Kidney (tissue), 14 donors: ENCODE results near the gene BCAR1. TPM values are rescaled to one million over a fixed set of nuclear protein-coding genes. Genes with fewer than 3 reads are reported as not detected.

Experiments used
- DNase-seq, 5 donors: peaks; one replicate each; pipeline ENCODE4 v3.0.0-alpha.2; 2013 to 2020
- FAIRE-seq: peaks from 2 replicates; lab custom pipeline; 2012; peaks lifted over from hg19 to GRCh38; lab: Jason Lieb, UNC
- H3K27ac ChIP-seq, 2 donors: one replicate each; pipeline ENCODE4 v1.7.0; 2013; ENCODE audit warnings: low read depth in 2 of 2, low read length in 2 of 2, inconsistent platforms in 1 of 2
- H3K27me3 ChIP-seq: one replicate; pipeline ENCODE4 v1.7.1; 2013; ENCODE audit warnings: low read length, inconsistent platforms; ENCODE audit not compliant: control insufficient read depth, insufficient read depth
- H3K36me3 ChIP-seq, 3 donors: one replicate each; pipeline versions ENCODE4 v1.7.0 to v1.7.1; 2013; ENCODE audit warnings: low read length in 3 of 3, control low read depth in 1 of 3, inconsistent platforms in 1 of 3; ENCODE audit not compliant: insufficient read depth in 3 of 3, control insufficient read depth in 2 of 3
- H3K4me1 ChIP-seq, 3 donors: one replicate each; pipeline versions ENCODE4 v1.7.0 to v1.7.1; 2013; ENCODE audit warnings: low read length in 3 of 3, inconsistent platforms in 1 of 3, low read depth in 1 of 3; ENCODE audit not compliant: control insufficient read depth in 2 of 3, insufficient read depth in 2 of 3
- H3K4me3 ChIP-seq, 3 donors: one replicate each; pipeline versions ENCODE4 v1.7.0 to v1.8.1; 2013; ENCODE audit warnings: low read length in 3 of 3, control low read depth in 1 of 3, inconsistent platforms in 1 of 3
- H3K9ac ChIP-seq, 3 donors: one replicate each; pipeline versions ENCODE4 v1.7.0 to v1.7.1; 2013; ENCODE audit warnings: low read length in 3 of 3, control low read depth in 1 of 3, inconsistent platforms in 1 of 3
- H3K9me3 ChIP-seq, 3 donors: one replicate each; pipeline versions ENCODE4 v1.7.0 to v1.7.1; 2013; ENCODE audit warnings: low read length in 3 of 3, control low read depth in 1 of 3, inconsistent platforms in 1 of 3; ENCODE audit not compliant: control insufficient read depth in 2 of 3, insufficient read depth in 1 of 3
- intact Hi-C: fragments of 100-400 bp; cut with DNase I; formaldehyde crosslinking; loops from one replicate; pipeline ENCODE4 v1.11.1; 2022
- polyA plus RNA-seq: library from polyadenylated mRNA; stranded (reverse); fragments of 350-450 nt; fragmentation: Illumina TruSeq; extraction: RNeasy Lipid Tissue Mini Kit (QIAGEN cat#74804); gene quantifications from one replicate; pipeline ENCODE4 v1.2.3, GENCODE V29; 2014; ENCODE audit warnings: low read depth, low replicate concordance; ENCODE audit not compliant: insufficient read depth
- total RNA-seq: library from RNA; stranded (reverse); fragmentation: NEBNext Ultra II Directional; extraction: Animal tissue kit (Norgen Biotek cat#: 25700); gene quantifications from one replicate; pipeline ENCODE4 v1.2.1, GENCODE V29; 2021
- TF ChIP-seq, protein P1 (sequence below): IDR thresholded peaks from 3 replicates; pipeline ENCODE4 v1.5.1; 2012; ENCODE audit warnings: mild to moderate bottlenecking, moderate library complexity, borderline replicate concordance; ENCODE audit not compliant: insufficient read depth; ENCODE audit errors: extremely low read depth
- donor health status: control.
- donor health status: control.
- donor health status: control.
- donor health status: control.
- donor health status: control.
- donor health status: DM: yes; HTN: yes; CAD: no.
- donor health status: Normal renal cell carcinoma (clear cell type).

The BCAR1 gene
- total and polyA plus RNA-seq, 2 donors from 2014 or later, result 69.1 to 123 TPM

DNA sequence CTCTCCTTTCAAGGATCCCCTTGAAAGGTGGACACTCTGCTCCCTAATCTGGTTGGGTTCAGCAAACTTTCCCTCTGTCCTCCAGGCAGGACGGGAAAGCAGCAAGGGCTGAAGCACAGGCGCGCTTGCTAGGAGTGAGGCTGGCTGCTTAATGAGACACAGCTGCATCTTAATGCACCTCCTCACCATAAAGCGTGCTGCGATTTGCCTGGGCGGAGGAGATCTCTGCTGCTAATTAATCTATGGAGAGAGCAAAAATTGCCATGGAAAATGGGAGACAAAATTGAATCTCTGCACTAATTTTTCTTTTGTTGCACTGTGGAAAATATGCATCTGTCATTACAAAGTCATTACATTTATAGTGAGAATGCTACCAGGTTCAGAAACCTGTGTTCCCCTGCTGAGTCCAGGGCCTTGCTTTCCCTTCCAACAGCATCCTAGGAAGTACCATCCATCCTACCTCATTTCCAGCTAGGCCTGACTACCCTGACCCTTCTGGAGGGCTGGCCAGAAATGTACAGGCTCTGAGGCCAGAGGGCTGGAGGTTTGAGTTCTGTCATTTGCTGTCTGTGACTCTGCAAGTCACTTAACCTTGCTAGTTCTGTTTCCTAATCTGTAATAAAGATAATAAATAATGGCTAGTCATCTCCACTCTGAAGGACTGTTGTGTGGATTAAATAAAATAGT lies 43.5 kb upstream of the BCAR1 start:
- Histone ChIP-seq H3K27ac (no peak overlapping the region), H3K4me3 (no peak overlapping the region), H3K4me1 (no peaks in the 10 kb centered on the region), H3K9ac (no peak overlapping the region), H3K9me3 (no peaks in the 10 kb centered on the region), H3K36me3 (peaks cover 2 to 43% (median 19%) of the 10 kb centered on the region in 3 donors), H3K27me3 (no peaks in the 10 kb centered on the region)
- intact Hi-C loops, result no loop called here
- TF ChIP-seq, protein P1, sequence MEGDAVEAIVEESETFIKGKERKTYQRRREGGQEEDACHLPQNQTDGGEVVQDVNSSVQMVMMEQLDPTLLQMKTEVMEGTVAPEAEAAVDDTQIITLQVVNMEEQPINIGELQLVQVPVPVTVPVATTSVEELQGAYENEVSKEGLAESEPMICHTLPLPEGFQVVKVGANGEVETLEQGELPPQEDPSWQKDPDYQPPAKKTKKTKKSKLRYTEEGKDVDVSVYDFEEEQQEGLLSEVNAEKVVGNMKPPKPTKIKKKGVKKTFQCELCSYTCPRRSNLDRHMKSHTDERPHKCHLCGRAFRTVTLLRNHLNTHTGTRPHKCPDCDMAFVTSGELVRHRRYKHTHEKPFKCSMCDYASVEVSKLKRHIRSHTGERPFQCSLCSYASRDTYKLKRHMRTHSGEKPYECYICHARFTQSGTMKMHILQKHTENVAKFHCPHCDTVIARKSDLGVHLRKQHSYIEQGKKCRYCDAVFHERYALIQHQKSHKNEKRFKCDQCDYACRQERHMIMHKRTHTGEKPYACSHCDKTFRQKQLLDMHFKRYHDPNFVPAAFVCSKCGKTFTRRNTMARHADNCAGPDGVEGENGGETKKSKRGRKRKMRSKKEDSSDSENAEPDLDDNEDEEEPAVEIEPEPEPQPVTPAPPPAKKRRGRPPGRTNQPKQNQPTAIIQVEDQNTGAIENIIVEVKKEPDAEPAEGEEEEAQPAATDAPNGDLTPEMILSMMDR, result no peak
- DNase-seq, result no peak
- no peak for FAIRE-seq

DNA sequence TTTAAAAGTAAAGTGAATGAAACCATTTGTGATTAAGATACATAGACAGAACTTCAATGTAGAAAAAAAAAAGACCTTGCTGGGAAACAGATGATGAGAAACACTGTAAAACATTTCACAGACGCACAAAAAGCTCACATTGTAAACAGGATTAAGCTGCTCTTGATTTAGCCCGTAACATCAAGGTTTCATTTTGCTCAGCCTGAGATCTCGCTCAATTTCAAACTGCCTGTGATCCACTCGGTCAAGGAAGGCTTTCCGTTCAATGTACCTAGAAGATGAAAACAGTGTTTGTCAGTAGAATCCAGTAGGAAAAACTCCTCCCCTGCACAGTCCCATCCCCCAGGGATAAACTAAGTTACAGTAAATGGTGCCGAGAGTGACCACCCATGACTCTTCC lies 42.3 kb upstream of the BCAR1 start:
- FAIRE-seq (no peak), DNase-seq (no peak)
- TF ChIP-seq, protein P1, result no peak
- Histone ChIP-seq H3K9ac (no peak overlapping the region), H3K27me3 (no peaks in the 10 kb centered on the region), H3K27ac (no peak overlapping the region), H3K4me3 (no peak overlapping the region), H3K36me3 (peaks cover 2 to 40% (median 19%) of the 10 kb centered on the region in 3 donors), H3K9me3 (no peaks in the 10 kb centered on the region), H3K4me1 (peaks cover 0 to 2% (median 0%) of the 10 kb centered on the region in 3 donors)
- intact Hi-C loops, result no loop called here

DNA sequence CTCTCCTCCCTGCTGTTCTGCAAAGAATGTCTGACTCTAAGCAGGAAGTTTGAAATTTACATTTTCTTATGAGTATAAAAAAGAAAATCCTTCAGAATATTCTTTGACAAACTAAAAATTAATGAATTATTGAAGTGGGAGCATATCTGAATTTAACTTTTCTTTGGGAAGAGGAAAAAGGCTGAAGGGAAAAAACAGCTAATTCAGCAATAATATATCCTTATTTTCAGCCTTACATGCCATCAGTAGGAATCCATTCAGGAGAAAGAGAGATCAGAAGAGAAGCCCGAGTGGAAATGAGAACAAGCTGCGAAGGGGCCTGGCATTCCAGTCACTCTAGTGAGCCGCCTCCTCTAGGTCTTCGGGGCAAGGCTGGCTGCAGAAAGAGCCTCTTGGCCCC lies 41.7 kb upstream of the BCAR1 start:
- H3K9me3 ChIP-seq, result no peaks in the 10 kb centered on the region
- peaks cover under 1 to 40% (median 19%) of the 10 kb centered on the region in 3 donors for H3K36me3 ChIP-seq
- no peak for FAIRE-seq
- TF ChIP-seq, protein P1, result no peak
- H3K27me3 ChIP-seq, result no peaks in the 10 kb centered on the region
- no peak overlapping the region for H3K4me3 ChIP-seq
- H3K9ac ChIP-seq, result no peak overlapping the region
- intact Hi-C loops, result no loop called here
- H3K4me1 ChIP-seq, result peaks cover 0 to 7% (median 0%) of the 10 kb centered on the region in 3 donors
- no peak for DNase-seq
- H3K27ac ChIP-seq, result no peak overlapping the region

DNA sequence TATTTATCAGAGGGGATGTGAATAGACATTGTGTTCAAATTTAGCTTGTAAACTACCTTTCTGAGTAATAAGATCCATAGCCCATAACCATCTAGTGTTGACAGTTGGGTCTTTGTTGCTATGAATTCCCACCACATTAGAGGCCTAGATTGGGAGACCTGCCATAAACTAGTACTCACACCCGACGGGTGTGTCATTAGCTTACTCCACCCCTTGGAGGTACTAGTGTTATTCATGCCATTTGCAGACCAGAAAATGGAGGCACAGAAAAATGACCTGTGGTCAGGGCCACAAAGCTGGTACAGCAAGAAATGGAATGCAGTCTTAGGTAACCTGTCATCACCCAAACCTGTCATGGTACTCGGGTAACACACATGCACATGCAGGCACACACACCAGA lies 41.3 kb upstream of the BCAR1 start:
- H3K4me1 ChIP-seq, result peaks cover 0 to 8% (median 0%) of the 10 kb centered on the region in 3 donors
- TF ChIP-seq, protein P1, result no peak
- no peaks in the 10 kb centered on the region for H3K9me3 ChIP-seq
- DNase-seq, result no peak
- H3K4me3 ChIP-seq, result no peak overlapping the region
- peaks cover 0 to 40% (median 19%) of the 10 kb centered on the region in 3 donors for H3K36me3 ChIP-seq
- no peak overlapping the region for H3K9ac ChIP-seq
- intact Hi-C loops, result no loop called here
- no peak for FAIRE-seq
- no peaks in the 10 kb centered on the region for H3K27me3 ChIP-seq
- H3K27ac ChIP-seq, result no peak overlapping the region
